GM21360 (cell line): ENCODE data around the gene ZFYVE27.

Experiments
- ATAC-seq: cut with Tn5 transposase; IDR thresholded peaks from one replicate; pipeline ENCODE4 v1.9.1; 2021; ENCODE audit warnings: mild to moderate bottlenecking, moderate library complexity; ENCODE audit not compliant: unreplicated experiment

The ZFYVE27 gene

DNA sequence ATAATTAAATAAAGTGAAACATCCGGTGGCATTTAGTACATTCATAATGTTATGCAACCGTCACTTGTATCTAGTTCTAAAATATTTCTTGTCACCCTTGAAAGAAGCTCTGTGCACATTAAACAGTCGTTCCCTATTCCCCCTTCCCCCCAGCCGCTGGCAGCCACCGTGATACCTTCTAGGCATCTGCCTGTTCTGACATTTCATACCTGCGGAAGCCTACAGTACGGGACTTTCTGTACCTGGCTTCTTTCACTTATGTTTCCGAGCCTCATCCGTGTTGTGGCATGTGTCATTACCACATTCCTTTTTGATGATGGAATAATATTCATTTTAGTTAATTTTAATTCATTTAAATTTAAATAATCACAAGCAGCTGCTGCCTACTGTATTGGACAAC lies 48.8 kb downstream of the ZFYVE27 start:
- no peak for ATAC-seq

- no peak for ATAC-seq
These were observed 51.9 kb downstream of the ZFYVE27 start for GRCh38 chr10:97788552-97789442.

DNA sequence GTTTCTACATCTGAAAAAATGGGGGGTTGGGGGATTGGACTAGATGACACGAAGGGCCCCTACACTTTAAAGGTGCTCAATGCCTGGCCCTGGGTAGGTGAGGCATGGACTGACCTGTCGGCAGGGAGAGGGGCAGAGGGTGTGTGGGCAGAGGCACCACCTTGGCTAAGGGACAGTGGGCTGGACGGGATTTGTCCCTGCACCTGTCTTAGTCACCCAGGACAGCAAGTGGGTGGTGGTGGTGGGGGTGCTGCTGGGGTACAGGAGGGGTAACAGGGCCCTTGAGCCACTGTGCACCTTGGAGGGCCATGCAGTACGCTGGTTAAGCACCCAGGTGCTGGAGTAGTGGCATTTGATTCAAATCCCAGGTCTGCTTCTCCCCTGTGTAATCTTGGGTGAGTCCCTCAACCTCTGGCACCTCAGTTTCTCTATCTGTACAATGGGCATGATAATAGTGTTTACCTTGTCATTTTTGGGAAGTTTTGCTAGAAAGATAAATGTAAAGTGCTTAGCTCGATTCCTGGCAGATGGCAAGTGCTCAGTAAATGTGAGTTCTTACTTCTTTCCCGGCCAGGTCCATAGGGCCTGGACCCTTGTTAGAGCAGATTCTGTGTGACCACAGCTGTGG lies 53.0 kb downstream of the ZFYVE27 start:
- no peak for ATAC-seq

- no peak for ATAC-seq
These were observed 55.1 kb downstream of the ZFYVE27 start for GRCh38 chr10:97791824-97792721.

DNA sequence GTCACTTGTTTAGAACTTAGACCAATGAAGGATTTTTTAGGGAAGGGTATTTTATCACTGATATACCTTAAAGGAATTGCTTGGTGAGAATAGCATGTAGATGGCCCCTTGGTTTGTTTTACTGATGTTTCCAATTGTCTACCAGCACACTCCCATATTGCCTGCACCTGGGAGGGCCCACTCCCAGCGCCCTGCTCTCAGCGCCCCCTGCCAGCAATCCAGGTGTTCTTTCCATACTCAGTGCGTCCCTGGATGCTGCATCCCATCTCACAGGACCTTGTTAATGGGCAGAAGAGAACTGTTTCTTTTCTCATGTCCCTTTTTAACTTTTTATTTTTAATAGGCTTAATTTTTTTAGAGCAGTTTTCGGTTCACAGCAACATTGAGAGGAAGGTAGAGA lies 59.0 kb downstream of the ZFYVE27 start:
- no peak for ATAC-seq

GRCh38 chr10:97796651-97797050 lies 59.7 kb downstream of the ZFYVE27 start:
- ATAC-seq = no peak

- ATAC-seq = no peak
These were observed 62.2 kb downstream of the ZFYVE27 start for GRCh38 chr10:97798958-97799610.

DNA sequence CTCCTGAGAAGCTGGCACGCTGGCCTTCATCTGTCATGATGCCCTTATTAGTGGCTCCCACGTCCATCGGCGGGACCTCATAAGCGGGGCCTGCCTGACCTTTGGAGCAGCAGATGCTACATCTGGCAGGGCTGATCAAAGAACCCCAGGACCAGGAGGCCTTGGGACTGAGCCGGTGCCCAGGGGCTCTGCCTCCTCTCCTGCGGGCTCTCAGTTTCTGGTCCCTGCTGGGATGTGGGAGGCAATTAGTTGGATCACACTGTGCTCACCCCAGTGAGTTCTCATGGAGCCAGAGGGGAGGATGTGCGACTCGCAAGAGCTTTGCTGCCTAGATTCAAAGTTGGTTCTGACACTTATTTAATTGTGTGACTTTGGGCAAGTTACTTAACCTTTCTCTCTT lies 63.5 kb downstream of the ZFYVE27 start:
- ATAC-seq = no peak

- ATAC-seq = no peak
These were observed 64.5 kb downstream of the ZFYVE27 start for GRCh38 chr10:97801422-97801821.

GRCh38 chr10:97805096-97805884 lies 68.4 kb downstream of the ZFYVE27 start:
- ATAC-seq = no peak

DNA sequence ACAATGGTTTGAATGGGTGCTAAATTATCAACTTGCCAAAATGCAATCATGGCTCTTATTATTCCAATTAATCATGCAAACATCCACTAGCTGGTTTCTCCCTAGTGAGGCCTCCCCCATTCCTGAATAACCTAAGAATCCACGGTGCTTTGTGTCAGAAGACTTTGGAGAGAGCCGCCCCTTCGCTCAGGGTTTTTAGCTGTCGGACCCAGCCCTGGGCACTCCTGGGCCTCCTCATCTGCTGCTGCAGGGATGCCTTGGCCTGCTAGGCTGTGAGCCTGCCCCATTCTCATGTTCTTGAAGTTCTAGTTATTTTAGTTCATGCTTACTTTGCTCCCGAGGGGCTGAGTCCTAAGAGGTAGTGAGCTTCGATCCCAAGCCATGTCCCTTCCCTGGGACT lies 69.0 kb downstream of the ZFYVE27 start:
- no peak for ATAC-seq

- no peak for ATAC-seq
These were observed 73.5 kb downstream of the ZFYVE27 start for GRCh38 chr10:97810446-97810845.
